GM10847 (cell line): ENCODE data around the gene NENF.

Source experiments
- POLR2A ChIP-seq: IDR thresholded peaks from 2 replicates; pipeline ENCODE4 v1.6.1; 2011; ENCODE audit not compliant: insufficient read length; ENCODE audit errors: extremely low read depth

The NENF gene

DNA sequence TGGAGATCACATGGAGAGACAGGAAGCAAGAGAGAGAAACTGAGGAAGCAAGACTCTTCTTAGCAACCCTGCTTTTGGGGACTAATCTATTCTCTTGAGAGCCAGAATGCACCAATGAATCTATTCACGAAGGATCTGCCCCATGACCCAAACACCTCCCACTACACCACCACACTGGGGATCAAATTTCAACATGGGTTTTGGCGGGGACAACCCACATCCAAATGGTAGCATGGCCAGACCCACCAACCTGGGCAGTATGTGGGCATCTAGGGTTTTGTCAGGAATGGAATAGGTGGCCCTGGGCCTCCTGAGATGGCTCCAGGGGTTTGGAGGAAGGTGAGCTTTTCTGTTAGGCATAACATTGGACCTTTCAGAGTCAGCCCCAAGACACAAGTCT lies 33.7 kb downstream of the NENF start:
- no peak for TF ChIP-seq POLR2A

DNA sequence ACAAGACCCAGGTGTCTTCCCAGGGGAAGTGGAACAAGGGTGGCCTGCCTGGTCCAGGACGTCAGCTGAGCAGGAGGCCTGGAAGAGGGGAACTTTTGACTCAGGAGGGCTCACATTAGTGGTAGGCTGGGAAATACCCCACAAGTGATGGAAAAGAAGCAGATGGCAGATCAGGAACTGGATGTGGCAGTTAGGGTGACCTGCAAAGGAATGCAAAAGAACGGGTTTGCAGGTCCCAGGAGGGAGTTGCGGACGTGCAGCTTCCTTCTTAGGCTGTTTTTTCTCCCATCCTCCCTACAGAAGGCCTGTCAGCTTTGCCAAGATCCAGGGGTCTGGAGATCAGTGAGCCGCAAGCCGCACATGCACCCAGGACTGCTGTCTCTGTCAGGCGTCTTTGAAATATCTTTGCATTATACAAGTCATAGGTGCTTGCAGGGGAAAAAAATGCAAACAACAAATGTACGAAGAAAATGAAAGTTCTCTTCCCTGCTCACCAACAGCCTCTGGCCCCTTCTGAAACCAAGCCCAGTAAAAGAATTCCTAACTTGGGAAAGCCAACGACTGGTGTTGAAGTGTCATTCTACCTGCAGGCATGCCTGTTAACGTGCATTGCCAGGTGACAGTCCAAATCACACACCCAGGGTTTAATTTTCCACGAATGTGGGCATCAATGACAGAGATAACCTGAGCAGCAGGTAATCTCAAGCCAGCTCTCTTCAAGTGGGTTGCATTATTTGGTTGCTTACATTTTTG lies 34.4 kb downstream of the NENF start:
- no peak for TF ChIP-seq POLR2A

- no peak for TF ChIP-seq POLR2A
Observed at GRCh38 chr1:212467843-212468482, 35.2 kb downstream of the NENF start.

GRCh38 chr1:212470059-212470458 lies 37.3 kb downstream of the NENF start:
- TF ChIP-seq POLR2A = no peak

DNA sequence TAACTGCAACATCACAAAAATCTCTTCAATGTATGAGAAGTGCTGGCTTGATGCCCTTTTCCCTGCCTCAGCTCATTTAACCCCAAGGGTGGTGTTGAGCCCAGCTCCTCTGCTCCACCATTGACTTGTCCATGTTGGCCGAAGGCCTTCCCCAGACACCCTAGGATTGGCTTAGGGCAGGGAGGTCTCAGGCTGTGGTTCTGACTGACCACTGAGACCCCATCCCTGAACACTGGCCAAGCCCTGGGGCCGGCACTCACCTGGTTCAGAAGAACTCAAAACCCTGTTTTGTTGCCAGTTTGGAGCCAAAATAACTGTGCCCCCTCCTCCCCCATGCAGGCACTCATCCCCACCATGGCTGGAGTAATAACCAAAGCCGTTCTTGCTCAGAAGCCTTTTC lies 38.6 kb downstream of the NENF start:
- no peak for TF ChIP-seq POLR2A

- TF ChIP-seq POLR2A = no peak
Observed at GRCh38 chr1:212471891-212472675, 39.4 kb downstream of the NENF start.

- TF ChIP-seq POLR2A = no peak
Observed at GRCh38 chr1:212473729-212474128, 41.0 kb downstream of the NENF start.

DNA sequence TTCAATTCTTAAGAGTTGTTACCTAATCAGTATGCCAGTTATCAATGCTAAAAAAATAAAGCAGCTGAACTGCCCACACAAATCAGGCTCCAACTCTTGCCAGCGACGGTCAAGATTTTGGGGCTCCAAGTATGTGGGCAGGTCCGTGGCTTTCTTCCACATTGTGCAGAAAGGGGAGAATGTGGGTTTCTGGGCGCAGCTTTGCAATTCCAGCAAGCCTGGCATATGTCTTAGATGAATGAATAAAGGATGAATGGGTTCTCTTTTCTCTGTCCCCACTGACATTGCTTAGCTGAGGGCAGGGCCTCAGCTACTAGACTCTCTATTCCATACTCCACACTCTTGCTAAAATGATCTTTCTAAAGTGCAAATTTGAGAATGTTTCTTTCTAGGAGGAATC lies 42.4 kb downstream of the NENF start:
- TF ChIP-seq POLR2A = no peak

- TF ChIP-seq POLR2A = no peak
Observed at GRCh38 chr1:212477014-212477679, 44.4 kb downstream of the NENF start.

GRCh38 chr1:212477680-212478466 lies 45.2 kb downstream of the NENF start:
- no peak for TF ChIP-seq POLR2A

DNA sequence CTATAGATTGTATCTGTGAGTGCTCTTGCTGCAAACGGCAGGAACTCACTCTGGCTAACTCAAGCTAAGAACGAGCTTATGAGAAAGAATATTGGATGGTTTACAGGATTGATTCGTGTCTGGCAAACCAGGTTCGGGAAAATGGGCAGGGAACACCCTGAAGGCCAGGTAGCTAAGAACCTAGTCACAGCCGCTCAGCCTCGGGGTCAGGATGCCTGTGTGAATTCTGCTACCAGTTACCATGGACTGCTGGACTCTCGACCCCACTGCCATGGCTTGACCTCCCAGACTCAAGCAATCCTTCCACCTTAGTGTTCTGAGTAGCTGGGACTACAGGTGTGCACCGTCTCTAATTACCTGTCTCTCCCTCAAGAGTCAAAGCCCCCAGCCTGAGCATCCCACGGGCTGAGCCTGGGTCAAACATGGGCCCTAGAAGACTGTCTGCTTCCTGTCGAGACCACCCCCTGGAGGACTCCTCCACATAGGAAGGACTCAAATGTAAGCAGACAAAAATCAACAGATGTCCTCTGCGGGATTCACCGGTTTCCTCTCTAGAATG lies 45.8 kb downstream of the NENF start:
- TF ChIP-seq POLR2A = no peak

- no peak for TF ChIP-seq POLR2A
Observed at GRCh38 chr1:212479188-212479587, 46.5 kb downstream of the NENF start.

DNA sequence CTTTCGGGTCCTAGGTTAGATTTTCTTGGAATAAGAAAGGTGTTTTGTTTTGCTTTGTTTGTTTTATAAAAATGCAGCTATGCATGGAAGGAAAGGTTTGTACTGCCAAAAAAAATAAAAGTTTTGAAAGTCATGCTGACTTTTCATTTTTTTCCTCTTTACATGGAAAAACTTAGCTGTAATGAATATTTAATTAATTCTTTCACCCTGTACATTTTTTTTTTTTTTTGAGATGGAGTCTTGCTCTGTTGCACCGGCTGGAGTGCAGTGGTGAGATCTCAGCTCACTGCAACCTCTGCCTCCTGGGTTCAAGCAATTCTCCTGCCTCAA lies 48.7 kb downstream of the NENF start:
- no peak for TF ChIP-seq POLR2A

GRCh38 chr1:212482006-212482636 lies 49.4 kb downstream of the NENF start:
- TF ChIP-seq POLR2A = no peak

GRCh38 chr1:212482637-212483441 lies 50.1 kb downstream of the NENF start:
- TF ChIP-seq POLR2A = no peak
